NCI-H2107 treated with DMSO at 0.1 percent for 48 hours (cell line): ENCODE results near the gene EMD.
A peak's percentile ranks its signal among the peaks of the same experiment; 100 is the strongest.
"Not testable (repeated sequence)": the region's sequence is repeated elsewhere in the genome, so short reads cannot be mapped to it uniquely, and the experiment has no call there.

ENCODE experiments used
- DNase-seq: peaks from one replicate; lab custom pipeline; 2025; ENCODE audit not compliant: unreplicated experiment; lab: John Stamatoyannopoulos, UW

The EMD gene

GRCh38 chrX:154371017-154371788 is 7.9 kb upstream of the EMD start:
- DNase-seq: peak; percentile 70

- no peak for DNase-seq
Observed at GRCh38 chrX:154371789-154372300, 7.2 kb upstream of the EMD start.

GRCh38 chrX:154372612-154373022 is 6.5 kb upstream of the EMD start:
- DNase-seq: no peak

- peak; percentile 50 for DNase-seq
Observed at GRCh38 chrX:154373340-154374306, 5.5 kb upstream of the EMD start.

GRCh38 chrX:154374313-154375155 is 4.6 kb upstream of the EMD start, which contains the start of gene FLNA:
Gene FLNA (minus strand): TSS chrX:154374634. CDS start chrX:154371245, 3,389 bp downstream.
- no peak for DNase-seq

GRCh38 chrX:154375156-154375504 is 4.0 kb upstream of the EMD start:
- DNase-seq: no peak

GRCh38 chrX:154376774-154377173 is 2.3 kb upstream of the EMD start:
- no peak for DNase-seq

GRCh38 chrX:154378059-154378798 is 866 bp upstream of the EMD start:
- DNase-seq: no peak

GRCh38 chrX:154379569-154379951 is 465 bp downstream of the EMD start:
- no peak for DNase-seq

GRCh38 chrX:154380153-154380552 is 1.1 kb downstream of the EMD start:
- no peak for DNase-seq

- DNase-seq: no peak
Observed at GRCh38 chrX:154380787-154381186, 1.7 kb downstream of the EMD start.

GRCh38 chrX:154381271-154381670 is 2.2 kb downstream of the EMD start:
- no peak for DNase-seq

- no peak for DNase-seq
Observed at GRCh38 chrX:154382483-154383069, 3.5 kb downstream of the EMD start.

- DNase-seq: no peak
Observed at GRCh38 chrX:154383359-154384283, 4.5 kb downstream of the EMD start.

- no peak for DNase-seq
Observed at GRCh38 chrX:154384284-154384892, 5.3 kb downstream of the EMD start.

GRCh38 chrX:154388094-154388493 is 9.0 kb downstream of the EMD start:
- not testable (repeated sequence) for DNase-seq

- DNase-seq: not testable (repeated sequence)
Observed at GRCh38 chrX:154388649-154389048, 9.6 kb downstream of the EMD start.
